Measurements from ENCODE around the gene PCAT7.
"Not testable (repeated sequence)": the region's sequence is repeated elsewhere in the genome, so short reads cannot be mapped to it uniquely, and the experiment has no call there.

The PCAT7 gene

DNA sequence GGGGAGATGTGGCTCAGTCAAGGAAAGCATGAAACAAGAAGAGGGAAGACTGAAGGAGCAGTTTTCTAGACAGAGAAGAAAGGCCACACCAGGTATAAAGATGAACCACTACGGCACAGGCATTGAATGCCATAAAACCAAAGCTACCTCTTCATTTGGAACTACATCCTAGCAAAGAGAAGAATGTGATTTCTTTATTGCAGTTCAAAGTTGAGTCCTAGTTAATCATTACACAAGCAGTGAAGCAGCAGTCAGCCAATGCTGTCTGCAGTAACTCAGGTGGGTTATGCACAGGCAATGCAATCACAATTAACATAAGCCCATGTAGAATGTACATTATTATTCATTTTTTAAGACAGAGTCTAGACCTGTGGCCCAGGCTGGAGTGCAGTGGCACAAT, 21.7 kb upstream of the PCAT7 start:
- Histone ChIP-seq H3K4me1 (ENCODE audit: insufficient read depth, low read length) (no peaks in the 10 kb centered on the region), H3K27ac (ENCODE audit: low read length) (no peak overlapping the region), H3K36me3 (ENCODE audit: insufficient read depth, low read depth, low read length) (no peaks in the 10 kb centered on the region), H3K27me3 (ENCODE audit: insufficient read depth, low read length) (no peaks in the 10 kb centered on the region), H3K9me3 (ENCODE audit: insufficient read depth, low read depth, low read length) (no peaks in the 10 kb centered on the region), H3K4me3 (ENCODE audit: low read length) (no peak overlapping the region), H3K9ac (ENCODE audit: low read depth, low read length) (no peak overlapping the region)

DNA sequence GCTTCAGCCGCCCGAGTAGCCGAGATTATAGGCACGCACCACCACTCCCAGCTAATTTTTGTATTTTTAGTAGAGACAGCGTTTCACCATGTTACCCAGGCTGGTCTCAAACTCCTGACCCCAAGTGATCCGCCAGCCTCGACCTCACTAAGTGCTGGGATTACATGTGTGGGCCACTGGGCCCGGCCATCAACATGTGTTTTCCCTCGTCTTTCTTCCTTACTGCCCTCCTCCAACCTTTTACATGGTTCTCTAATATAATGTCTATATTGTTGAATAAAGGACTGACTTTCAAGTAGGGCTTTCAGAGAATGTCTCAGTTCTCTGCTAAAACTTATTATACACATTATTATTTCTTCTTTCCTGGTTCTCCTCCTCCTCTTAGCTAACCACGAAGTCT, 21.3 kb upstream of the PCAT7 start:
- no peaks in the 10 kb centered on the region for H3K9me3 ChIP-seq (ENCODE audit: insufficient read depth, low read depth, low read length)
- no peak overlapping the region for H3K4me3 ChIP-seq (ENCODE audit: low read length)
- H3K4me1 ChIP-seq (ENCODE audit: insufficient read depth, low read length), result no peaks in the 10 kb centered on the region
- H3K27me3 ChIP-seq (ENCODE audit: insufficient read depth, low read length), result no peaks in the 10 kb centered on the region
- H3K36me3 ChIP-seq (ENCODE audit: insufficient read depth, low read depth, low read length), result no peaks in the 10 kb centered on the region
- H3K27ac ChIP-seq (ENCODE audit: low read length), result no peak overlapping the region
- no peak overlapping the region for H3K9ac ChIP-seq (ENCODE audit: low read depth, low read length)

DNA sequence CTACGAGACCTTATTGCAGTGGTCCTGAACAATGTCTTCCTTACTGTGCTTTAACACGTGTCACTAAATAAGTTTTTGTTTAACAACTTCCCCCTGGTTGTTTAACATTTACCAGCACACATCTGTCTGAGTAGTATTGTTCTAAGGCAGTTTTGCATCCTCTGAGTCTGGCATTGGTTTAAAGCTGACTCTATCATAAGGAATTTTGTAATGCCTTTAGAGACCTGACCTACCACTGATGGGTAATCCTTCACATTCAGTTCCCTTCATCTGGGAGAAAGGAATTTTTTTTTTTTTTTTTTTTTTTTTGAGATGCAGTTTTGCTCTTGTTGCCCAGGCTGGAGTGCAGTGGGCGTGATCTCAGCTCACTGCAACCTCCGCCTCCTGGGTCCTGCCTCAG, 20.0 kb upstream of the PCAT7 start:
- H3K27ac ChIP-seq (ENCODE audit: low read length), result no peak overlapping the region
- H3K27me3 ChIP-seq (ENCODE audit: insufficient read depth, low read length), result no peaks in the 10 kb centered on the region
- H3K4me3 ChIP-seq (ENCODE audit: low read length), result no peak overlapping the region
- H3K9ac ChIP-seq (ENCODE audit: low read depth, low read length), result no peak overlapping the region
- H3K36me3 ChIP-seq (ENCODE audit: insufficient read depth, low read depth, low read length), result no peaks in the 10 kb centered on the region
- H3K9me3 ChIP-seq (ENCODE audit: insufficient read depth, low read depth, low read length), result no peaks in the 10 kb centered on the region
- H3K4me1 ChIP-seq (ENCODE audit: insufficient read depth, low read length), result no peaks in the 10 kb centered on the region

DNA sequence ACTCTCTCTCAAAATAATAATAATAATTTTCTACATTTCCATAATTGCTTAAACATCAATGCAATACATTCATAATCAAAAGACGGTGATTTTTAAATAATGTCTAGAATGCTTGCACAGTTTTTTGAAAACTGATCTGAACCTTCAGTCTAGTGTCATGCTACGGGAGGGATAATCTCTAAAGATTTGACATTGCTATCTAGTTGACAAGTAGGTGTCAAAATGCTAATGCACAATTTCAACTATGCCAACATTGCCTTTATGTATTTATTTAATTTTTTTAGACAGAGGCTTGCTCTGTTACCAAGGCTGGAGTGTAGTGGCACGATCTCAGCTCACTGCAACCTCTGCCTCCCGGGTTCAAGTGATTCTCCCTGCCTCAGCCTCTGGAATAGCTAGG, 16.0 kb upstream of the PCAT7 start:
- Histone ChIP-seq H3K27me3 (ENCODE audit: insufficient read depth, low read length) (no peaks in the 10 kb centered on the region), H3K4me3 (ENCODE audit: low read length) (no peak overlapping the region), H3K27ac (ENCODE audit: low read length) (no peak overlapping the region), H3K9me3 (ENCODE audit: insufficient read depth, low read depth, low read length) (no peaks in the 10 kb centered on the region), H3K4me1 (ENCODE audit: insufficient read depth, low read length) (no peaks in the 10 kb centered on the region), H3K9ac (ENCODE audit: low read depth, low read length) (no peak overlapping the region), H3K36me3 (ENCODE audit: insufficient read depth, low read depth, low read length) (no peaks in the 10 kb centered on the region)

DNA sequence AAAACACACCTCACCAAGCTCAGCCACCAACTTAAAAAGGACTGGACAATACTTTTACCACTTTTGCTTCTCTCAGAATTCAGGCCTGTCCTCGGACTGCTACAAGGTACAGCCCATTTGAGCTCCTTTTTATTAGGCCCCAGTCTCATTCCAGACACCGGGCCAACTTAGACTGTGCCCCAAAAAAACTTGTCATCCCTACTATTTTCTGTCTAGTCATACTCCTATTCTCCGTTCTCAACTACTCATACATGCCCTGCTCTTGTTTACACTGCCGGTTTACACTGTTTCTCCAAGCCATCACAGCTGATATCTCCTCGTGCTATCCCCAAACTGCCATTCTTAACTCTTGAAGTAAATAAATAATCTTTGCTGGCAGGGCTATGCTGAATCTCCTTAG, 10.5 kb upstream of the PCAT7 start:
- not testable (repeated sequence) for H3K27ac ChIP-seq (ENCODE audit: low read length); H3K36me3 ChIP-seq (ENCODE audit: insufficient read depth, low read depth, low read length); H3K4me1 ChIP-seq (ENCODE audit: insufficient read depth, low read length); H3K9ac ChIP-seq (ENCODE audit: low read depth, low read length); H3K9me3 ChIP-seq (ENCODE audit: insufficient read depth, low read depth, low read length); H3K27me3 ChIP-seq (ENCODE audit: insufficient read depth, low read length); H3K4me3 ChIP-seq (ENCODE audit: low read length)

DNA sequence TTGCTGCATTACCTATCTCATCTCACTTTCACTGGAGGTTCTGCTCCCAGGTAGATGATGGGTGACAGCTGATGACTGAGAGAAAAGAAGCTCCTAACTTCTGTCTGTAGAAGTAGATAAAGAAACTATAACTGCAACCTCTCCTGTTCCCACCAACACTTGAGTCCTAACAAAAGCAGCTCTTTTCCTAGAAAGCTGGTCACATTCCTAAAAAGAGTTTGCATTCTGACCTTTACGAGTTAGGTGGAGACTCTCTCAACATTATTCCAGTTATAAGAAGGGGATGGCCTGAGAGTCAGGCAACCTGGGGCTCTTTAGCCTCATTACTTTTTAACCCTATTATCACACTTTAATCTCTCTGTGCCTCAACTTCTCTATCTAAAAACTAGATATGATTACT, 8.9 kb upstream of the PCAT7 start:
- Histone ChIP-seq H3K4me1 (ENCODE audit: insufficient read depth, low read length) (no peaks in the 10 kb centered on the region), H3K9ac (ENCODE audit: low read depth, low read length) (no peak overlapping the region), H3K4me3 (ENCODE audit: low read length) (no peak overlapping the region), H3K27ac (ENCODE audit: low read length) (no peak overlapping the region), H3K27me3 (ENCODE audit: insufficient read depth, low read length) (no peaks in the 10 kb centered on the region), H3K36me3 (ENCODE audit: insufficient read depth, low read depth, low read length) (no peaks in the 10 kb centered on the region), H3K9me3 (ENCODE audit: insufficient read depth, low read depth, low read length) (peaks cover 4% of the 10 kb centered on the region; the same call in 1 of the 2 replicates)

DNA sequence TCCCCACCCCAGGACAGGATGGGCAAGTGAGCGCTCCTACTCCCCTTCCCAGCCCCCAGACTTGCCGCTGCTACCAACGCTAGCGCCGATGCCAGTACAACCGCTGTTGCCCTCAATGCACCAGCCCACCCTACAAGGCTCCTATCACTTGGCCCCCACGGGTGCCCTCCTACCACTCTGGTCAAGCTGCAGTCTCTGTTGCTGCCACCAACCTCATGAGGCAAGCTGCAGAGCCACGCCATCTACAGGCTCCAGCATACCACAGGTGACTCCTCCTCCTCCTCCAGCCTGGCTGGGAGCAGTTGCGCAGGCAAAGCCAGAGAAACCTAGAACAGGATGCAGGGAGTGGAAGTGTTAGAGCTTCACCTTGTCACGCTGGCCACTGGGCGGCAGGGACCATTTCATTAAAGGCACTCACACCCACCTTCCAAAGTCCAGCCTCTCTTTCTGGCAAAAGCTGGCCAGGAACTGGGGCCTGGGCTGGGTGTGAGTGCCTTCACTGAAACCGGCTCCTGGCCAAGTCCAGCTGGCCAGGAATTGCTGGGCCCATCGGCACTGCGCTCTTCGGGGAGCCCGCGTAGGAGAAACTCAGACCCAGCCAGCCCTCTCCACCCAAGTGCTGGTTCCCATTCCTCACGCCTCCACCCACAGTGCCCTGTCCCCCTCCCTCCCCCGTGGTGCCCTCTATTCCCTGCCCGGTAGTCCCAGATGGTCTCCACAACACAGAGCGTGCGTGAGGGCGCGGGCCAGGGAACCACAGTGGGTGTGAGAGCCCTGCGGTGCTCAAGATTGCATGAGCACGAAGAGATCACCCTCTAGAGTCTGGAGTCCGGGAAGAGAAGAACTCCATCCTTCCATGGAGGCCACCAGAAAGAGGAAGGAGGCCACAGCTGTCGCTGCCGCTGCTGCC, 1.6 kb upstream of the PCAT7 start:
- H3K27me3 ChIP-seq (ENCODE audit: insufficient read depth, low read length), result no peaks in the 10 kb centered on the region
- H3K9ac ChIP-seq (ENCODE audit: low read depth, low read length), result no peak overlapping the region
- H3K36me3 ChIP-seq (ENCODE audit: insufficient read depth, low read depth, low read length), result no peaks in the 10 kb centered on the region
- no peak overlapping the region for H3K4me3 ChIP-seq (ENCODE audit: low read length)
- H3K27ac ChIP-seq (ENCODE audit: low read length), result no peak overlapping the region
- H3K4me1 ChIP-seq (ENCODE audit: insufficient read depth, low read length), result no peaks in the 10 kb centered on the region
- H3K9me3 ChIP-seq (ENCODE audit: insufficient read depth, low read depth, low read length), result peaks cover 4% of the 10 kb centered on the region; the same call in 1 of the 2 replicates

DNA sequence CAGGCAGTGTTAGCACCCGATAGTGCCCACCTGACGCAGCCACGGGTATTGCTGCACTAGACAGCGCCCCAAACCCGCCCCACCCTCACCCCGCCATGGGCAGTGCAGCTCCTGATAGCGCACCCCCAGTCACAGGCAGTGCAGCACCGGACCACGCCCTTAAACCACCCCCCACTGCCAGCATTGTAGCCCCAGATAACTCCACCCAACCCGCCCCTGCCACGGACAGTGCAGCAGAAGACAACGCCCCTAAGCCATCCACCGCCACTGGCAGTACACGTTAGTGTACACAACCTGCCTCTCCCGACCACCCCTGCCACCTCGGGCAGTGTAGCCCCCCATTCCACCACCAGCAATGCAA, 825 bp upstream of the PCAT7 start:
- Histone ChIP-seq H3K9ac (ENCODE audit: low read depth, low read length) (peak overlapping the region; percentile 80; the same call in 1 of the 2 replicates), H3K27ac (ENCODE audit: low read length) (no peak overlapping the region), H3K36me3 (ENCODE audit: insufficient read depth, low read depth, low read length) (no peaks in the 10 kb centered on the region), H3K4me3 (ENCODE audit: low read length) (peak overlapping the region; percentile 76), H3K4me1 (ENCODE audit: insufficient read depth, low read length) (no peaks in the 10 kb centered on the region), H3K27me3 (ENCODE audit: insufficient read depth, low read length) (no peaks in the 10 kb centered on the region), H3K9me3 (ENCODE audit: insufficient read depth, low read depth, low read length) (peaks cover 4% of the 10 kb centered on the region; the same call in 1 of the 2 replicates)

DNA sequence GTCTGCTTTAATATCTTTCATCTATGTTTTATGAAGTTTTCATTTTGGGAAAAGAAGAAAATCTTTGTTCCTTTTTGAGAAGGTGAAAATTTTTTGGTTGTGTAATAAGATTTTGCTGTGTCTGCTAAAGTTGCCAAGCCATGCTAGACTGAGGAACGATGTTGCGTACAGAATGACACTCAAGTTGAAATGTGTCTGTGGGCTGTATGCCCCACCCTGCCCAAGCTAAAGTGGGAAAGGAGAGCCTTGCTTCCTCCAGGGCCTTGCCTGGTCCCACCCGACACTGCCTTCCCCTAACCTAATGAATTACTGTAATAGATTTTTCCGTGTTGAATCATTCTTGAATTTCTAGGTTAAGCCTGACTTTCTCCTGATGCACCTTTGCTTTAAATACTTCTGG, 2.5 kb downstream of the PCAT7 start:
- Histone ChIP-seq H3K4me1 (ENCODE audit: insufficient read depth, low read length) (no peaks in the 10 kb centered on the region), H3K9ac (ENCODE audit: low read depth, low read length) (no peak overlapping the region), H3K27ac (ENCODE audit: low read length) (no peak overlapping the region), H3K4me3 (ENCODE audit: low read length) (no peak overlapping the region), H3K36me3 (ENCODE audit: insufficient read depth, low read depth, low read length) (no peaks in the 10 kb centered on the region), H3K9me3 (ENCODE audit: insufficient read depth, low read depth, low read length) (no peaks in the 10 kb centered on the region), H3K27me3 (ENCODE audit: insufficient read depth, low read length) (no peaks in the 10 kb centered on the region)

DNA sequence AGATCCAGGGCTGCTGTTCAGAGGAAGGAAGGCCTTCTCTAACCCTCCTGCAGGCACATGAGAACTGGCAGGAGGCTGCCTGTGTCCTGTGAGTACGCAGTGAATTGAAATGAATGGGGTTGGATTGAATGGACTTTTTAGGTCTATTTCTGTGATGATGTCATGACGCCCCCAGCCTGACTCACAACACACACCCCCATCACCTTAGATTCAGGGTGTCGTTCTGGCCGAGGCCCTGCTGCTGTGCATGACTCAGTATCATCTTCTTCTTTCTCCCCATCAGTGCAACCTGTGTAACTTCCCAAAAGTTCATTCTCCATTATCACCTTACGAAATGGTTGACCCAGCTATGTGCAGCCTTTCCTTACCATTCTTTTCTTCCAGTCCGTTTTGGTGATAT, 5.4 kb downstream of the PCAT7 start:
- Histone ChIP-seq H3K9me3 (ENCODE audit: insufficient read depth, low read depth, low read length) (no peaks in the 10 kb centered on the region), H3K36me3 (ENCODE audit: insufficient read depth, low read depth, low read length) (no peaks in the 10 kb centered on the region), H3K4me3 (ENCODE audit: low read length) (no peak overlapping the region), H3K27ac (ENCODE audit: low read length) (no peak overlapping the region), H3K9ac (ENCODE audit: low read depth, low read length) (no peak overlapping the region), H3K27me3 (ENCODE audit: insufficient read depth, low read length) (no peaks in the 10 kb centered on the region), H3K4me1 (ENCODE audit: insufficient read depth, low read length) (no peaks in the 10 kb centered on the region)

DNA sequence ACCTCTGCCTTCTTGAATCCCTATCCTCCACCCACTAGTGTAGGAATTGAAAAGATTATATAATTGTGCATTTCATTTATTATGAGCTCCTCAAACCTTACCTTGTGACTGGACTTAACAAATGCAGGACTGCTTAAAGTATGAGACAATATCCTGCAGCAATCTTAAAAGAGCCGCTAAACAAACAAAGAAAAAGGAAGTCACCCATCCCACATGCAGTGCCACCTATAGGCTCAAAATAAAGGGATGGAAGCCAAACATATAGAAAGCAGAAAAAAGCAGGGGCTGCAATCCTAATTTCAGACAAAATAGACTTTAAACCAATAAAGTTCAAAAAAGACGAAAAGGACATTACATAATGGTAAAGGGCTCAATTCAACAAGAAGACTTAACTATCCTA, 8.7 kb downstream of the PCAT7 start:
- Histone ChIP-seq H3K27ac (ENCODE audit: low read length) (no peak overlapping the region), H3K36me3 (ENCODE audit: insufficient read depth, low read depth, low read length) (no peaks in the 10 kb centered on the region), H3K27me3 (ENCODE audit: insufficient read depth, low read length) (no peaks in the 10 kb centered on the region), H3K9me3 (ENCODE audit: insufficient read depth, low read depth, low read length) (no peaks in the 10 kb centered on the region), H3K4me3 (ENCODE audit: low read length) (no peak overlapping the region), H3K4me1 (ENCODE audit: insufficient read depth, low read length) (no peaks in the 10 kb centered on the region), H3K9ac (ENCODE audit: low read depth, low read length) (no peak overlapping the region)

DNA sequence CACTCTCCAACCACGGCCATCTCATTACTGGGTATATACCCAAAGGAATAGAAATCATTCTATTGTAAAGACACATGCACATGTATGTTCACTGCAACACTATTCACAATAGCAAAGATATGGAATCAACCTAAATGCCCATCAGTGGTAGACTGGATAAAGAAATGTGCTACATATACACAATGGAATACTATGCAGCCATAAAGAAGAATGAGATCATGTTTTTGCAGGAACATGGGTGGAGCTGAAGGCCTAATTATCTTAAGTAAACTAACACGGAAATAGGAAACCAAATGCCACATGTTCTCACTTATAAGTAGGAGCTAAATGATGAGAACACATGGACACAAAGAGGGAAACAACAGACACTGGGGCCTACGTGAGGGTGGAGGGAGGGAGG, 9.4 kb downstream of the PCAT7 start:
- H3K9ac ChIP-seq (ENCODE audit: low read depth, low read length); H3K9me3 ChIP-seq (ENCODE audit: insufficient read depth, low read depth, low read length); H3K36me3 ChIP-seq (ENCODE audit: insufficient read depth, low read depth, low read length); H3K27me3 ChIP-seq (ENCODE audit: insufficient read depth, low read length); H3K27ac ChIP-seq (ENCODE audit: low read length); H3K4me3 ChIP-seq (ENCODE audit: low read length); H3K4me1 ChIP-seq (ENCODE audit: insufficient read depth, low read length): not testable (repeated sequence)
